Liver (tissue), 9 donors: Measurements from ENCODE around the gene EPGN. TPM values are rescaled to one million over a fixed set of nuclear protein-coding genes. Genes with fewer than 3 reads are reported as not detected.

ENCODE experiments used
- DNase-seq: peaks from one replicate; pipeline ENCODE4 v3.0.0-alpha.2; 2017; ENCODE audit warnings: low spot score
- H3K27ac ChIP-seq, 2 donors: one replicate each; pipeline ENCODE4 v1.7.0; 2013; ENCODE audit warnings: inconsistent platforms in 2 of 2, low read length in 2 of 2, control low read depth in 1 of 2, low read depth in 1 of 2, mild to moderate bottlenecking in 1 of 2
- H3K27me3 ChIP-seq, 4 donors: one replicate each; pipeline versions ENCODE4 v1.6.1 to v1.7.0; 2013; ENCODE audit warnings: low read length in 3 of 4, inconsistent platforms in 1 of 4, mild to moderate bottlenecking in 1 of 4, moderate library complexity in 1 of 4; ENCODE audit not compliant: control insufficient read depth in 4 of 4, insufficient read depth in 4 of 4
- H3K36me3 ChIP-seq, 4 donors: one replicate each; pipeline versions ENCODE4 v1.6.1 to v1.7.0; 2013; ENCODE audit warnings: low read length in 3 of 4, mild to moderate bottlenecking in 3 of 4, low read depth in 1 of 4, moderate library complexity in 1 of 4; ENCODE audit not compliant: control insufficient read depth in 4 of 4, insufficient read depth in 3 of 4
- H3K4me1 ChIP-seq, 4 donors: one replicate each; pipeline versions ENCODE4 v1.6.1 to v1.7.0; 2013; ENCODE audit warnings: low read length in 3 of 4, mild to moderate bottlenecking in 3 of 4, moderate library complexity in 1 of 4; ENCODE audit not compliant: control insufficient read depth in 4 of 4, insufficient read depth in 4 of 4
- H3K4me3 ChIP-seq, 3 donors: one replicate each; pipeline versions ENCODE4 v1.6.1 to v1.7.0; 2013; ENCODE audit warnings: low read length in 3 of 3, control low read depth in 1 of 3, low read depth in 1 of 3, mild to moderate bottlenecking in 1 of 3
- H3K9ac ChIP-seq, 2 donors: one replicate each; pipeline ENCODE4 v1.7.0; 2013; ENCODE audit warnings: low read length in 2 of 2, mild to moderate bottlenecking in 2 of 2, moderate library complexity in 2 of 2, control low read depth in 1 of 2, low read depth in 1 of 2
- H3K9me3 ChIP-seq, 4 donors: one replicate each; pipeline versions ENCODE4 v1.6.1 to v1.7.0; 2013; ENCODE audit warnings: low read length in 3 of 4; ENCODE audit not compliant: control insufficient read depth in 4 of 4
- ATF3 ChIP-seq: IDR thresholded peaks from 2 replicates; pipeline ENCODE4 v1.6.1; 2016; ENCODE audit warnings: antibody characterized with exemption
- EGR1 ChIP-seq, 2 donors: IDR thresholded peaks; 2 replicates each; pipeline ENCODE4 v1.6.1; 2016 to 2018; ENCODE audit warnings: antibody characterized with exemption in 2 of 2, low read depth in 2 of 2
- FOXA1 ChIP-seq: IDR thresholded peaks from 2 replicates; pipeline ENCODE4 v1.6.1; 2016; ENCODE audit warnings: antibody characterized with exemption
- FOXA2 ChIP-seq: IDR thresholded peaks from 2 replicates; pipeline ENCODE4 v1.6.1; 2016; ENCODE audit warnings: antibody characterized with exemption
- GABPA ChIP-seq, 2 donors: IDR thresholded peaks in 1 of 2; conservative IDR thresholded peaks in 1 of 2; 2 replicates each; pipeline ENCODE4 v1.6.1; 2016; ENCODE audit warnings: antibody characterized with exemption in 2 of 2, mild to moderate bottlenecking in 1 of 2, moderate library complexity in 1 of 2
- HNF4A ChIP-seq, 2 donors: conservative IDR thresholded peaks; 2 replicates each; pipeline ENCODE4 v1.6.1; 2016; ENCODE audit warnings: antibody characterized with exemption in 2 of 2, mild to moderate bottlenecking in 2 of 2
- HNF4G ChIP-seq: IDR thresholded peaks from 2 replicates; pipeline ENCODE4 v1.6.1; 2016; ENCODE audit warnings: antibody characterized with exemption
- JUND ChIP-seq, 2 donors: IDR thresholded peaks; 2 replicates each; pipeline ENCODE4 v1.6.1; 2016; ENCODE audit warnings: antibody characterized with exemption in 2 of 2
- MAX ChIP-seq: IDR thresholded peaks from 2 replicates; pipeline ENCODE4 v1.6.1; 2016; ENCODE audit warnings: antibody characterized with exemption
- NR2F2 ChIP-seq: IDR thresholded peaks from 2 replicates; pipeline ENCODE4 v1.6.1; 2016; ENCODE audit warnings: antibody characterized with exemption
- RAD21 ChIP-seq, 2 donors: IDR thresholded peaks; 2 replicates each; pipeline ENCODE4 v1.6.1; 2016; ENCODE audit warnings: antibody characterized with exemption in 2 of 2, mild to moderate bottlenecking in 2 of 2
- REST ChIP-seq: IDR thresholded peaks from 2 replicates; pipeline ENCODE4 v1.6.1; 2016; ENCODE audit warnings: antibody characterized with exemption, mild to moderate bottlenecking
- SP1 ChIP-seq: IDR thresholded peaks from 2 replicates; pipeline ENCODE4 v1.6.1; 2018; ENCODE audit warnings: antibody characterized with exemption, mild to moderate bottlenecking
- YY1 ChIP-seq: IDR thresholded peaks from 2 replicates; pipeline ENCODE4 v1.6.1; 2016; ENCODE audit warnings: antibody characterized with exemption, mild to moderate bottlenecking
- ZBTB33 ChIP-seq: IDR thresholded peaks from 2 replicates; pipeline ENCODE4 v1.6.1; 2016; ENCODE audit warnings: antibody characterized with exemption
- WGBS: extraction: QIAGEN DNeasy Blood & Tissue Kit; methylation state at CpG from one replicate; pipeline ENCODE4 v1.1.7; 2013; 5-methylcytosine and 5-hydroxymethylcytosine counted together
- polyA plus RNA-seq, 2 donors: library from polyadenylated mRNA; stranded (reverse) in 1 of 2; unstranded in 1 of 2; fragments of 200-250 nt in 1 of 2; fragments of >200 nt in 1 of 2; fragmentation: Nextera tagmentation in 1 of 2; extraction: Ambion mirVana in 1 of 2; gene quantifications; one replicate each; pipeline versions ENCODE4 v1.2.1 to v1.2.3, GENCODE V29; 2013 to 2015
- total RNA-seq, 2 donors: library from RNA; depleted of rRNA; stranded (reverse); fragments of >200 nt; gene quantifications; one replicate each; pipeline ENCODE4 v1.2.3, GENCODE V29; 2014
- donor health status: healthy.
- donor health status: healthy.
- donor health status: healthy.
- donor health status: healthy.
- donor health status: healthy.

The EPGN gene
- total and polyA plus RNA-seq, 4 donors: 0.09 to 0.75 TPM; not detected in 2

GRCh38 chr4:74362347-74362746 is 54.1 kb downstream of the EPGN start (continued):
- TF ChIP-seq EGR1 (IDR thresholded peaks at IDR 0.05; ENCODE audit: low read depth in 2 of 2): no peak

- H3K27ac ChIP-seq: no peak overlapping the region
- 49% methylated on average over 8 of the region's 8 CpGs for WGBS
- no peak overlapping the region for H3K4me3 ChIP-seq
- TF ChIP-seq FOXA2: no peak
- TF ChIP-seq RAD21 (IDR thresholded peaks at IDR 0.05): no peak
- TF ChIP-seq REST: no peak
- no peak for TF ChIP-seq EGR1 (IDR thresholded peaks at IDR 0.05; ENCODE audit: low read depth in 2 of 2)
- no peak for TF ChIP-seq HNF4G
- TF ChIP-seq ZBTB33: no peak
- TF ChIP-seq ATF3: no peak
- no peak for TF ChIP-seq MAX
- no peak for TF ChIP-seq FOXA1
- TF ChIP-seq YY1: no peak
- TF ChIP-seq SP1: no peak
- TF ChIP-seq GABPA (IDR thresholded peaks at IDR 0.05 in 1 of 2, conservative IDR thresholded peaks at IDR 0.05 in 1 of 2): no peak
- no peak for TF ChIP-seq JUND (IDR thresholded peaks at IDR 0.05)
- H3K9ac ChIP-seq: no peak overlapping the region
- H3K4me1 ChIP-seq: peaks cover 2 to 13% (median 7%) of the 10 kb centered on the region in 4 donors
- H3K9me3 ChIP-seq: no peaks in the 10 kb centered on the region
- H3K36me3 ChIP-seq: no peaks in the 10 kb centered on the region
- no peak for DNase-seq
- H3K27me3 ChIP-seq: peaks cover 0 to 12% (median 3%) of the 10 kb centered on the region in 4 donors
These were observed 56.0 kb downstream of the EPGN start for GRCh38 chr4:74364256-74364651.

- H3K4me1 ChIP-seq: peaks cover 2 to 13% (median 7%) of the 10 kb centered on the region in 4 donors
- H3K9ac ChIP-seq: no peak within 1 kb of the TSS
- H3K27me3 ChIP-seq: peaks cover 0 to 13% (median 3%) of the 10 kb centered on the region in 4 donors
- no peaks in the 10 kb centered on the region for H3K36me3 ChIP-seq
- H3K4me3 ChIP-seq: peak within 1 kb of the TSS in 1 of 3 donors; percentile 5
- DNase-seq: peak; percentile 43
- H3K9me3 ChIP-seq: no peaks in the 10 kb centered on the region
- TF ChIP-seq HNF4A (conservative IDR thresholded peaks at IDR 0.05): no peak
- TF ChIP-seq GABPA (IDR thresholded peaks at IDR 0.05 in 1 of 2, conservative IDR thresholded peaks at IDR 0.05 in 1 of 2): no peak
- no peak for TF ChIP-seq ZBTB33
- TF ChIP-seq FOXA1: no peak
- no peak for TF ChIP-seq NR2F2
- TF ChIP-seq YY1: no peak
- no peak for TF ChIP-seq FOXA2
- TF ChIP-seq HNF4G: no peak
- no peak for TF ChIP-seq EGR1 (IDR thresholded peaks at IDR 0.05; ENCODE audit: low read depth in 2 of 2)
- no peak for TF ChIP-seq REST
- no peak for TF ChIP-seq ATF3
- 9% methylated on average over 40 of the region's 40 CpGs for WGBS
- no peak within 1 kb of the TSS for H3K27ac ChIP-seq
These were observed 56.6 kb downstream of the EPGN start, which contains the start of gene EREG for GRCh38 chr4:74364652-74365491. Gene EREG, plus strand, starts transcription at chr4:74365145. Its CDS starts 164 bp downstream, at chr4:74365309.
